HG03060 (cell line): Measurements from ENCODE around the gene MYOCOS.

Source experiments
- ATAC-seq: cut with Tn5 transposase; IDR thresholded peaks from one replicate; pipeline ENCODE4 v1.9.1; 2021; ENCODE audit warnings: low read depth, moderate number of reproducible peaks; ENCODE audit not compliant: unreplicated experiment

MYOCOS gene

DNA sequence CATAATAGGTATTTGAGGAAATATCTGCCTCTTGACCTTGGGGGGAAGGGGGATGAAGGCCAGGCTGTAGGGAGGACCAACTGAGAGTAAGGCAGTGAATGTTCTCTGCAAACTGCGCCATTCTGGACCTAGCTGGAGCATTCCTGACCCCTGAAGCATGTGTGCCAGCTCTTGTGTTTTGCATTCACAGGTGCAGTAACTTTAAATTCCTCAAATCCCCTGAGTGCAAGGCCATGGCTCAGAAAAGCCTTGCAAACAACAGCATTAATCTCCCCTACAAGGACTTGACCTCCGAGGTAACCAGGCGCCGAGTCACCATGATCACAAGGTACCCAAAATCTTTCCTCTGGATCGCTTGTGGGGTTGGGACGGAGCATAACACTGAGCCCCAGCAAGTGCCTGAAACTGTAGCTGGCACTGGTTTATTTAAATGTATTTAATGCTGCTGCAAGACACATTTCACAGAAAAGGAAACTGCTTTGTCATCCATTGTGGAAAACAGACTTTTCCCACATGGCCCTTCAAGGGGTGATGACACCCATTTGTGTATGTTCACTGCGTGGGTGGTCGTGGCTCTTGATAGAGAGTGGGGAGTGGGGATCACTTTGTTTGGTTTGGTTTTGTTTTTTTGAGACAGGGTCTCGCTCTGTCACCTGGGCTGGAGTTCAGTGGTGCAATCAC is 1.7 kb downstream of the MYOCOS start:
- no peak for ATAC-seq

DNA sequence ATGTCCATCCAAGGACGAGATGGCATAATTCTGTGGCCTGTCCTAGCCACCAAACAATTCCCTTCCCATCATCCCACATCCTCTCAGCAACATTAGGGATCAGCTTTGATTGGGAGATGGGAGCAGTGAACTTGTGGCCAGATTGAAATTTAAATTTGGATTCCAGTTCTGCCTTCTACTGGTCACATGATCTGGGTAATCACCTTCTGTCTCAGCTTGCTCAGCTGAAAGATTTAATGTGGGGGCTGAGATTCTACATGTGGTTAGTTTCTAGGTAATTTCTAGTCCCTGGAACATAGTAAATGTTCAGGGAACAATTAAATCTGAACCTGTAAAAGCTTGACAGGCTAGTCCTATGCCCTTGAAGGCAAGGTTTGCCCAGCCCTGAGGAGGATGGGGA is 3.2 kb downstream of the MYOCOS start:
- ATAC-seq, result no peak

DNA sequence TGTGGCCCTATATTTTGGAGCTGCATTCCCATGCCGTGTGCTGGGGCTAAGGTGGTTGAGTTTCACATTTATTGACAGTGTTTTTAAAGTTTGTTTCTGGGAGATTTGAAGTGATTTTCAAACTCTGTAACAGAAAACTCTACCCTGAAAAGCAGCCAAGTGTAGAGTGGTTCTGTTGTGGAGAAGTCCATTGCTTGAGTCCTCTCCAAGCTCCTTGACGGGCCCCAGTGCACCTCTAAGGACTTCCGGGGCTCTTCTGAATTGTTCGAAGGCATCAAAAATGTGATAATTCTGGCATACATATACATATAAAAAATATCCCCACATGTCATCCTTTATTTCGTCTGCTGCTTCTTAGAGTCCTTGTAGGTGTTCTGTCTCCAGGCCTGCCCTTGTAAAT is 5.0 kb downstream of the MYOCOS start:
- ATAC-seq, result no peak

DNA sequence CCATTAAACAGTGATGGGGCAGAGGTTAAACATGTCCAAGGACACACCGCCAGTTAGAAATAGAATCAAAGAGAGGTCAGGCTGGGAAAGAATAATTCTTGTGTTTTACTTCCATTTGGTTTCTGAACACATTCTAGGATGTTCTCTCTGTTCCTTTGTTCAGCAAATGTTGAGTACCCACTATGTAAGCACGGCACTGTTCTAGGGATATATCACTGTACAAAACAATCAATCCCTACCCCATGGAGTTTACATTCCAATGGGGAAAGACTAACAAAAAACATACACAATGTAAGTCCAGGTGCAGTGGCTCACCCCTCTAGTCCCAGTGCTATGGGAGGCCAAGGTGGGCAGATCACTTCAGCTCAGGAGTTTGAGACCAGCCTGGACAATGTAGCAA is 6.2 kb downstream of the MYOCOS start:
- ATAC-seq, result no peak

DNA sequence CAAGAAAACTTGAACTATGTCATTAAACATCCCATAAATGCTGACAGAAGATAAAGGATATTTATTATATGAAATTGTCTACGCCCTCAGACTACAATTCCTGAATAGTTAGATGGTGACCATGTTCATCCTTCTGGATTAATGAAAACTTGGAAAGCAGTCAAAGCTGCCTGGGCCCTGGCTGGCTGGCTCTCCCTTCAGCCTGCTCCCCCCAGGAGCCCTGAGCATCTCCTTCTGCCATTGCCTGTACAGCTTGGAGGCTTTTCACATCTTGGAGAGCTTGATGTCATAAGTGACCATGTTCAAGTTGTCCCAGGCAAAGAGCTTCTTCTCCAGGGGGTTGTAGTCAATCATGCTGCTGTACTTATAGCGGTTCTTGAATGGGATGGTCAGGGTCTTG is 13.6 kb downstream of the MYOCOS start:
- ATAC-seq, result no peak

DNA sequence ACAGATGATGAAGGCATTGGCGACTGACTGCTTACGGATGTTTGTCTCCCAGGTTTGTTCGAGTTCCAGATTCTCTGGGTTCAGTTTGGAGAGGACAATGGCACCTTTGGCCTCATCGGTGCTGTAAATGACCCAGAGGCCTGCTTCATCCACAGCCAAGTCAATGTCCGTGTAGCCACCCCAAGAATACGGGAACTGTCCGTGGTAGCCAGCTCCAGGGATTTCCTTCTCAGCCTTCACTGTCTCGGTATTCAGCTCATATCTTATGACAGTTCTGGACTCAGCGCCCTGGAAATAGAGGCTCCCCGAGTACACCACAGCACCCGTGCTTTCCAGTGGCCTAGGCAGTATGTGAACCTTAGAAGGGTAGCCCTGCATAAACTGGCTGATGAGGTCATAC is 14.1 kb downstream of the MYOCOS start:
- no peak for ATAC-seq

DNA sequence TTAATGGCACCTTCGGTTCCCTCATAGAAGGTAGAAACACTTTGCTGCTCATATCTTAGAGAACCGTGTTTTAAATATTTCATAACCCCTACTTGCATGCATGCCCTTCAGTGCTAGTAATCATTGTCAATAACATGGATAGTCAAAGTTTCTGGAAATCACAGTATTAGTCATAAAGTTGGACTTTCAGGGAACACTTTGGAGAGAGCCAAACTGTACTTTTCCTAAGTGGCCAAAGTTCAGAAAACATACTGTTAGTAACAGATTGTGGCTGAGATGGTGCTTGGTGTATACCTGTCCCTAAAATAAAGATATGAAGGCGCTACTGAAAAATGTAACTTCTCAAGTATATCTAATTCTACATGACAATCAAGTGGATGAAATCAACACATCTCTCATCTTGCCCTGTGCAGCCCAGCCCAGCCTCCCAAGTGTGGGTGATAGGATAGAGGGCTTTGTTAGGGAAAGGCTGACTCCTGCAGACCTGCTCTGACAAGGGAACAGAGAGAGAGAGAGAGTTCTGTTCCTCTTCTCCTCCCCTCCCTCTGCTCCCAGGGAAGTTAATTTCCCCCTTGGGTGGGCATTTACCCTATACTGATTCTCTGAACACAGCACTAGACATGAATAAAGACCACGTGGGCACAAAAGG is 16.0 kb downstream of the MYOCOS start:
- ATAC-seq, result no peak

DNA sequence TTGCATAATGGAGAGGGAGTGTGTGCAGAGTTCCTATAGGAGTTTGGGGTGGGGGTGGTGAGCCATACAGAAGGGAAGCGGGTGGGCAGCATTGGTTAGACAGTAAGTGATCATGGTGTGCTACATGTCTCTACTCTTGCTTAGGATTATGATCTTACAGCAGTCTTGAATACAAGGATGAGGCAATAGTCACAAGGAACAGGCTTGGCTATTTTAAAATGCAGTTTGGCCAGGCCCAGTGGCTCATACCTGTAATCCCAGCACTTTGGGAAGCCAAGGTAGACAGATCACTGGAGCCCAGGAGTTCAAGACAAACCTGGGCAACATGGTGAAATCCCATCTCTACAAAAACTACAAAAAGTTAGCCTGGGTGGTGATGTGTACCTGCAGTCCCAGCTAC is 18.2 kb downstream of the MYOCOS start:
- no peak for ATAC-seq

DNA sequence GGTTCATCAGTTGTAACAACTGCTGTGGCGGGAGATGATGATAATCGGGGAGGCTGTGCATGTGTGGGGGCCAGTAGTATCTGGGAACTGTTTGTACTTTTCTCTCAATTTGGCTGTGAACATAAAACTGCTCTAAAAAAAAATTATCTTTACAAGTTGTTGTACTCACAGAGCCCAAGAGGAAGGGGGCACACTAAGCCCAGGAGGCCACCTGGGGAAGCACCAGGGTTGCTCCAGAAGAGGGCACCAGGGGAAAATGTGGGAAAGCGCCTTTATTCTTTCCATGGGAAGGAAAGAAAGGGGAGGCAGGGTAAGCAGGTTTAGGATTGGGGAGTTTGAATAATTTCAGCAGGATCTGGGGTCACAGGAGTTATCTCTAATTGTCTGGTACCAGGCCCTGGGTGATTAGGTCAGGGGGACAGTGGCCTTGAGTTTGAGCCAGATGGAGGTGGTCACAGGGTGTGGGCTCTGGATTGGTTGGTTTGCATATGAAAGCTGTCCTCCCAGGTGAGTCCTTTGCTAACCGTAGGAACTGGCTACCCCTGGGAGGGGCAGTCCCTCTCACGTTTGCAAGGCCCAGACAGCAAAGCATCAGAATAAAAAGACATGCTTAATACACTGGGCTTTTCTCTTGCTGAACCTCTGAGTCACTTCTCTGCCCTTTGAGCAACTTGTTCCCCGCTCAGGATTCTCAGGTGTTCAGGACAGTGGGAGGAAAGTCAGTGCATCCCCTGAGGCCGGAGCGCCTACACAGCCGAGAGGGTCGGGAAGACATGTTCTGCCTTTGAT is 19.2 kb downstream of the MYOCOS start:
- no peak for ATAC-seq

DNA sequence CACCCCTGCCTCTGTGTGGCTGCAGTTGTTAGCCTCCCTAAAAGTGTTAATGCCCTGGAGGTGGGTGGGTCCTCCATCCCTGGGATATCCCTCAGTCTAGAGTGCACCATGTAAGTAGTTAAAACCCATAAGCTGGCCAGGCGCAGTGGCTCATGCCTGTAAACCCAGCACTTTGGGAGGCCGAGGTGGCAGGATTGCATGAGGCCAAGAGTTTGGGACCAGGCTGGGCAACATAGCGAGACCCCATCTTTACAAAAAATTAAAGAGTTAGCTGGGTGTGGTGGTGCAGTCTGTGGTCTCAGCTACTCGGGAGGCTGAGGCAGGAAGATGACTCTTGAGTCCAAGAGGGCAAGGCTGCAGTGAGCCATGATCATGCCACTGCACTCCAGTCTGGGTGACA is 20.2 kb downstream of the MYOCOS start:
- ATAC-seq, result no peak

DNA sequence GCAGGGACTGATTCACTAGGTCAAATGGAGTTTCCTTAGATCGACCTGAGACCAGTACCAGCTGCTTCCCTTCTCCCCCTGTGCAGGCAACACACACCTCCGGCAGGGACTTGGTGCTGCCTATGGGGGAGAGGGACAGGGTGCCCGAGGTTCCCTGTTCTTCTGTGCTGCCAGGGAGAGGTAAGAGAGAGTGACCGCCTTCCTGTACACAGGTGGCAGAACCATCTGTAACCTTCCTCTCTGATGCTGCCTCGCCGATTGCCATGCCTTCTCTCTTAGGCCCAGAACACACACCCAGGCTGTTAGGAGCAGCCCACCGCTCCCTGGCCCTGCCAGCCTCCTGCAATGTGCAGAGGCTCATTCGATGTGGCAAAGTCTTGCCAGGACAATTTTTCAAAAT is 21.1 kb downstream of the MYOCOS start:
- ATAC-seq, result no peak

DNA sequence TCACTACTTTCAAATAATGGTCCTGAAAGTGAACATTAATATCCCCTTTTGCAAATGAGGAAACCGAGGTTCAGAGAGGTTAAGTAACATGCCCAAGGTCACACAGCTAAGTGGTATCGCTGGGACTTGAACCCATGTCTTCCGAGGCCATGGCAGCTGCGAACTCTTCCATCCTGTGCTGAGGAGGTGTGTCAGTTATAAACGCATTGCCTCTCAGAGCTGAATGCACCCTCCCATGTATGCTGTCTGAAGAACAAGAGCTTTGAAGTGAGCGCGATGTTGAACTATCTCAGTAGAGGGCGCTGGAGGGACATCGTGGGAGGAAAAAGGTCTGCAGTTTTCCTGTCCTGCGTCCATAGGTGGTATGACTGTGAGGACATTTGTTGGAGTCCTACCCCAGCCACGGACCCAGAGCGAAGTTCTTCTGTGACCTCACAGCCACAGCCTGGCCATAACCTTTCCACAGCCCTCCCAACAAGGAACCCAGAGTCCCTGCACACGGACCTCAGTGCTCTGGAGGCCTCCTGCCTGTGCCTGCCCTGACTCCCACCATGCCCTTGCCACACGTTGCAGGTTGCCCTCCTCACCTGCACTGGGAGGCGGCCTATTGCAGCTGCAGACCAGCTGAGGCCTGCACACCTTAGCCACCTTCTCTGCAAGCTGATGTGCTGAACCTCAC is 22.9 kb downstream of the MYOCOS start:
- peak; percentile 42 for ATAC-seq

DNA sequence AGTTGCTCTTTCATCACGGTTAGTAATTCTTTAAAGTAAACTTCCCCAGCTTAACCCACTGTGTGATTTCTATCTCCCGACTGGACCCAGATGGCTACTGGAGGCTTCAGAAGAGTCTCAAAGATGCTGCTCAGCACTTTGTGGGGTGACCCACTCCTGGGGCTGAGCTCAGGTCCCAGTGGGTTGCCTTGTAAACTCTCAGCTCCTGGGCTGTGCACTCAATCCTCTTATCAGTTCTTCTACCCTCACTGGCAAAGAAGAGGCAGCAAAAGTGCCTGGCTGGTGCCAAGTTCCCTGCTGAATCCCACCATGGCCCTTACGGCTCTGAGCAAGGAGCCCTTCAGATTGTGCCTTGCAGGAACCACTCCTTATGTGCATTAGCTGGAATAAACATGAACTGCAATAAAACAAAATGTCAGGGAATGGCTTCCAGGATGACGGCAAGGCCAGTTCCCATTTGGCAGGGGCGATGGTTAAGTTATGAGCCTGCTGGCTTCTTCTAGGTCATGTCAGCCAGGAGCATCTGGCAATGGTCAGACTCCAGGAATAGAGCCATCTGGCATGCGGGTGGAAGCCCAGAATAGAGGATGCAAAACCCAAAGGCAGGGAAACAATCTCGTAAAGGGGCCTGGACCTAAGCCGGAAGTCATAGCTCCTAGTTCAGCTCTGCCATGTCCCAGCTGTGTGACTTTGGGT is 23.7 kb downstream of the MYOCOS start:
- no peak for ATAC-seq

DNA sequence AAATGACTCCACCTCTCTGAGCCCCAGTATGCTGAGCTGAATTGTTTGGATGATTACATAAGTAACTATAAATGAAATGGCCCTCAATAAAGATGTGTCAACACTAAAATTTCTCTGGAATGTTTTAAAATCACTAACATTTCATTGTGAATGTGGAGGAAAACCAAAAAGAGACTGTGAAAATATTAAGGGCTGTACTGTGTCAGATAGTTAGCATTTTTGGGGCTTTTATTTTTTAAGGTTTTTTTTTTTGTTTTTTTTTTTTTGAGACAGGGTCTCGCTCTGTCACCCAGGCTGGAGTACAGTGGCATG is 24.2 kb downstream of the MYOCOS start:
- ATAC-seq, result no peak

DNA sequence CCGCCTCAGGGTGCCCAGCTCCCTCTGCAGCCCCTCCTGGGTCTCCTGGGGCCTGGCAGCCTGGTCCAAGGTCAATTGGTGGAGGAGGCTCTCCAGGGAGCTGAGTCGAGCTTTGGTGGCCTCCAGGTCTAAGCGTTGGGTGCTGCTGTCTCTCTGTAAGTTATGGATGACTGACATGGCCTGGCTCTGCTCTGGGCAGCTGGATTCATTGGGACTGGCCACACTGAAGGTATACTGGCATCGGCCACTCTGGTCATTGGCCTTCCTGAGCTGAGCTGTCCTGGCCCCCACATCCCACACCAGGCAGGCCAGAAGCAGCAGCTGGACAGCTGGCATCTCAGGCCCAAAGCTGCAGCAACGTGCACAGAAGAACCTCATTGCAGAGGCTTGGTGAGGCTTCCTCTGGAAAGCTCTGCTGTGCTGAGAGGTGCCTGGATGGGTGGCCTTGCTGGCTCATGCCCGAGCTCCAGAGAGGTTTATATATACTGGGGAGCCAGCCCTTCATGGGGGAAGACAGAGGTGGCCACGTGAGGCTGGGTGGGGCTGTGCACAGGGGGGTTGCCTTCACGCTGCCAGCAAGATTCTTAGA is 30.3 kb downstream of the MYOCOS start, which contains the start of gene MYOC:
TSS of gene MYOC (minus strand) at position 455 of the 589 bp plus-strand sequence. CDS start at position 378, 77 bp downstream.
- no peak for ATAC-seq

DNA sequence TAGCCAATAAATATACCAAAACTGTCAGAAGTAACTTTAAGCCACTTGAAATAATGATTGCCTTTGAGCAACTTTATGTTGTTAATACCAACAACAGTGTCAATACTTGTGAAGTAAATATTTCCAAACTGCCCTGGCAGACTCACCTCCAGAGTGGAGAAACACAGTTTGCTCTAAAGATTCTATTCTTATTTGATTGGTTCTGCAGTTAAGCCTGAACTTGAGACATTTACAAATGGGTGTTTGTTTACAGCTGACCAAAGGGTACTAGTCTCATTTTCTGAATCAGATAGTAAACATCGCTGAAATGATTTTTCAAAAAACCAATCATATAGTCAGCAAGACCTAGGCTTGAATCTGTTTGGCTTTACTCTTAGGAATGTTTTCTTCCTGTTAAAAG is 31.8 kb downstream of the MYOCOS start:
- no peak for ATAC-seq

DNA sequence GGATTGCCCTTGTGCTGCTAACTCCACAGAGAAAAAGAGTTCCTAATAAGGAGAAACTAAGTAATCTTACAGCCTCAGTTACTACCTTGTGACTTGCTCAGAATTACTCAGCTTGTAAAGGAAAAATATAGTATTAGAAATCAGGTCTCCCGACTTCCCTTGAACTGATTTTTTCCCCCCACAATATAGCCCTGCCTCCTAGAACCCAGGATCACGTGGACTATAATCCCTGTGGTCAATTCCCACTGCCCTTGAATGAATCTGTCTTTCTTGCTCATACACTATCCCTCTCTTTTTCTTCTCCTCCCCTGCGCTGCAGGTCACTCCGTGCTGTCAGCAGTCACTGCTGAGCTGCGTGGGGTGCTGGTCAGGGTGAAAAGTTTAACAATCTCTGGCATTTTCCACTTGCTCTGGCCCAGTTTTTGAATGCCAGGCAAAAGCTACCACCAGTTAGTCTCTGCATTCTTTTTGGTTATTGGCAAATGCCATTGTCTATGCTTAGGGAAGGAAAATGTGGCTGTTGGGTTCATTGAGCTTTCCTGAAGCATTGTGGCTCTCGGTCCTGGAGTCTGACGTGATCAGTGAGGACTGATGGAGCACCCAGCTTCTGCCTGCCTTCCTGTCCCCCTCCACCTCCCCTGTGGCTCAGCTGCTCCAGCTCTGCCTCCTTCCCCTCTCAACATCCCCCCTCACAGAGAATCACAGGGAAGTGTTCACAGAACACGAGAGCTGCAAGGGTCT is 32.3 kb downstream of the MYOCOS start:
- no peak for ATAC-seq

DNA sequence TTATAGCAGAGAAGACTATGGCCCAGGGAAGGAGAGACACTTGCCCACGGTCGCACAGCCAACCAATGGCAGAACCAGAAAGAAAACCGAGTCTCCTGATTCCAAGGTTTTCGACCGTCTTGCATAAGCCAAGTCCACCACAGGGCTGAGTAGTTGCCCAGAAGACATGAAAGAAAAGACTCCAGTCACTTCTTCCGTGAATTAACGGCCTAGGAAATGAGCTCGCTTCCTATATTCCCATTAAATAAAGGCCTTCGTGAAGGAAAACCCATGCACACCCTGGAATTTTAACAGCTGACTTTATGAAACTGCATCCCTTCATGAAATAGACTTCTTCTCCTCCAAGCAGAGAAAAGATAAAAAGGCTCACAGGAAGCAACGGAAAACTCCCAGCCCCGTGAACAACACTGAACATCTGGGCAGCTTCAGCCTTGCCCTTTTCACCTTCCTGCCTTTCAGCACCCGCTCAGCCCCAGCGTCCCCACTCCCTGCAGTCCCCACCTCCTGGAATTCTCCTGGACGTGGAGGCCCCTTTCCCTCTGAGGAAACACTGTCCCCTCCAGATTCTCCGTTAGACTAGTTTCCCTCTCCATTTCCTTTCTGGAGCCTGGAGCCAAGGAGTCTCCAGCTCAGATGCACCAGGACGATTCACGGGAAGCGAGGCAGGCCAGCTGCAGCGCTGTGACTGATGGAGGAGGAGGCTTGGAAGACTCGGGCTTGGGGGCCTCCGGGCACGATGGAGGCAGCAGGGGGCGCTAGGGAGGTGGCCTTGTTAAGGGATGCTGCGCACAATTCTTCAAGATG is 33.1 kb downstream of the MYOCOS start:
- peak; percentile 62 for ATAC-seq

DNA sequence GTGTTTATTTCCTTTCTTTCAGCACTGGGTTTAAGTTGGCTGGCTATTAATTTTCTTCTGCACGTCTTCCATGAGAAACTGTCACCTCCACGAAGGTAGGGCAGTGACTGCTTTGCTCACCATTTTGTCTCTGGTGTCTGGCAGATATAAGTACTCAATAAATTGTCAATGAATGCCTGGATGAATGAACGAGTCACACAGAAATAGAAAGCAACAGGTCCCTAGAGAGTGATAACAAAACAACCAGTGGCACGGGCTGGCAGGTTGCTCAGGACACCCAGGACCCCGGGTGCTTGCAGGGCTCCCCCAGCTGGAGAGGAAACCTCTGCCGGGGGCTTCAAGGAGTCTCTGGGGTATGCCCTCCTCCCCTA is 33.7 kb downstream of the MYOCOS start:
- no peak for ATAC-seq
